ENCODE measurements around the gene MID1. TPM values are rescaled to one million over a fixed set of nuclear protein-coding genes. Genes with fewer than 3 reads are reported as not detected.

Gene MID1
- total RNA-seq, 1 experiment from 2014 or later = 5.7 TPM

DNA sequence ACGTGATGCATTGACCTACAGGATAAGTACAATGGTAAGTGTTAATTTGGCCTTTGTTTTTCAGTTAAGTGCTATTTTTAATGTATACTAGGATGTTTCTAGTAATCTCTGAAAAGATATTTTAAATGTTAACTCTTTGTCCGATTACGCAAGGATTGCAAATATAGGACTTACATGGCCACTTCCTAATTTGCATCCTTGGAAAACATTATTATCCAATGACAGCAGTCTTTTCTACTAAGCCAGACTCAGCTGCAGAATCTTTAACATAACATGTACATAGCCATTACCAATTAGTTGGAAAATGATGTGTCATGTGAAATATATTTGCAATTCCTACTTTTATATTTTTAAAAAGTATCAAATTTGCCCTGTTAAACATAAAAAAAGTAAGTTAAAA lies 124.7 kb downstream of the MID1 start:
- no peak for DNase-seq (ENCODE audit: low spot score)

GRCh38 chrX:10492250-10492649 lies 128.1 kb downstream of the MID1 start:
- DNase-seq (ENCODE audit: low spot score) = no peak

DNA sequence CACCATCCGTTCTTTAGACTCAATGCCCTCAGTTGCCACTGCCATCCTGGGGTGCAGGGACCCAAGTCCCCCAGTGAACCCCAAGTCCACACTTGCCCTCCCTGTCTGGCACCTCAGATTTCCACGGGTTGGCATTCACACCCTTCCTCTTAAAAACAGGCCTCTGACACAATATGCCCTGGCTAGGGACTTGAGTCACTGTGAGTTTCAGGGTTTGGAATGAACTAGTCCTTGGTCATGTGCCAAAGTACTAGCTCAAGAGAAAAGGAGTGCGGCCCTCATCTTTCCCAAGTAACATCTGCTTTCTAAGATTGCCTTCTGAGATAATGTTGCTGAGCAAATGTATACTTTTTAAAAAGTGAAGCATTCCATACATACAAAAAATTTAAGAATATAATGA lies 134.0 kb downstream of the MID1 start:
- no peak for DNase-seq (ENCODE audit: low spot score)

GRCh38 chrX:10485326-10485725 lies 135.1 kb downstream of the MID1 start:
- DNase-seq (ENCODE audit: low spot score) = no peak

DNA sequence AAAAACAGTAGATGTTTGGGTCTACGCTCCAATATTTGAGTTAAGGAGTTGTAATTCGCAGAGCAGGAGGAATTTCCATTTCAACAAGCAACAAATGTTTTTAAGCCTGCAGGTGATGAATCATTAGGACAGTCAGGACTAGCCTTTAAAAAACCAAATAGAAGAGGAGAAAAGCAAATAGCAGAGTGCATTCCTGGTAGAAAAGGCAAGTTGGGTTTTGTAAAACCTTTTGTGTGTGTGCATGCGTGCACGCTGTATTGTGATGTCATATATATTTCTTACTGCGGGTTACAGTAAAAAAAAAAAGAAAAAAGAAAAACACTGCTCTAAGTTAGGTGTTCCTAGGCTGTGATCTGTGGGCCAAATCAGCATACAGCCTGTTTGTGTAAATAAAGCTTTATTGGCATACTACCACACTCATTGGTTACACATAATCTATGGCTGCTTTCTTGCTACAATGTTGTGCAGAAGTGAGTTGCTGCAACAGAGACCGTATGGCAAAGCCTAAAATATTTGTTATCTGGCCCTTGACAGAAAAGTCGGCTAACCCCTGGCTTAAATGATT lies 135.6 kb downstream of the MID1 start:
- no peak for DNase-seq (ENCODE audit: low spot score)

- no peak for DNase-seq (ENCODE audit: low spot score)
Measured at GRCh38 chrX:10483191-10483831, 137.1 kb downstream of the MID1 start.

GRCh38 chrX:10482708-10483107 lies 137.7 kb downstream of the MID1 start:
- DNase-seq (ENCODE audit: low spot score) = no peak

- no peak for DNase-seq (ENCODE audit: low spot score)
Measured at GRCh38 chrX:10482261-10482660, 138.1 kb downstream of the MID1 start.

- DNase-seq (ENCODE audit: low spot score) = no peak
Measured at GRCh38 chrX:10480861-10481260, 139.5 kb downstream of the MID1 start.

- no peak for DNase-seq (ENCODE audit: low spot score)
Measured at GRCh38 chrX:10479508-10479907, 140.9 kb downstream of the MID1 start.

- DNase-seq (ENCODE audit: low spot score) = no peak
Measured at GRCh38 chrX:10477525-10477924, 142.9 kb downstream of the MID1 start.

GRCh38 chrX:10474913-10475568 lies 145.3 kb downstream of the MID1 start:
- no peak for DNase-seq (ENCODE audit: low spot score)

- peak; percentile 8 for DNase-seq (ENCODE audit: low spot score)
Measured at GRCh38 chrX:10474510-10474909, 145.9 kb downstream of the MID1 start.

DNA sequence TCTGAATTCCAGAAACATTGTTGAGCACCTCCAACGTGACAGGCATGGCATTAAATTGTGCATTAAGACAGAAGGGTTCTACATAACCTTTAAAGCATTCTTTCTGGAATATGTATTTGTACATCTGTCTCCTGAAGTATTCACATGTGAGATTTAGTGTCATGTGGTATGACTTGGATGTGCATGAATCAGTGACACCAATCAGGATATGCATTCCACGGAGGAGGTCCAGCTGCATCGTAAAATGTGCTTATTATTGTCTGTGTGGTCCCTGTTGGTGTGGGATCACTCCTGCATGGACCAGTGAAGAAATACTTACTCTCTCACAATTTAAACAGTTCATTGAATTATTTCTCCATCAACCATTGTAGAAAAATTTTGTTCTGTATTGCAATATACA lies 149.0 kb downstream of the MID1 start:
- DNase-seq (ENCODE audit: low spot score) = no peak

- DNase-seq (ENCODE audit: low spot score) = no peak
Measured at GRCh38 chrX:10470009-10470408, 150.4 kb downstream of the MID1 start.

- DNase-seq (ENCODE audit: low spot score) = no peak
Measured at GRCh38 chrX:10467793-10468192, 152.6 kb downstream of the MID1 start.

DNA sequence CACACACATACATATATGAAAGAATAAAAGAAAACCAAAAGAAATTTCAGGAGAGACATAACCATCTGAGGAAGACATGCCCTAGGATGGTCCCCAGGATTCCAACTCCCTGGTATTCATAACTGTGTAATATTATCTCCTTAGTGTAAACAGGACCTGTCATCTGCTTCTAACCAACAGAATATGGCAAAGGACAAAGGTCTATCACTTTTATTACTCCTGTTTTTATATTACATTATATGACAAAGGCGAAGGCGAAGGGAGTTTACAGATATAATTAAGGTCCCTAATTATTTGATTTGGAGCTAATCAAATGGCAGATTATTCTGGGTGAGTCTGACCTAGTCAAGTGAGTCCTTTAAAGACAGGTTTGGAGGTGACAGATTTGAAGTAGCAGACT lies 155.1 kb downstream of the MID1 start:
- no peak for DNase-seq (ENCODE audit: low spot score)

DNA sequence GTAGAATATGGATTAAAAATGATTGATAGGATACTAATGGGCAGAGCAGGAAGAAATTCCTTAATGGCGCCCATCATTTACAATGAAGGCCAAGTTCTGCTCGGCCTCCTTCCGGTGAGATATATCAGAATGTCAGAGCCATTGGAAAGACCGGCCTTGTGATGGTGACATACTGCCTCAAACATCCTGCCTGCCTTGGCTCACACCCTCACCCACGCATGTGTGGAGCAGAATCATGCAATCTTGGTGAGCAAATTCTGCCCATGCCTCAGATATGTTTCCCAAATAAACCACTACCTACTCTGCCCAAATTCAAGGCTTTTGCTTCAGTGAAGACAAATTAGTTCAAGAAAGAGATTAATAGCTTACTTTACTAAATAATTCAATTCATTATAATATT lies 163.3 kb downstream of the MID1 start:
- no peak for DNase-seq (ENCODE audit: low spot score)

GRCh38 chrX:10453945-10454344 lies 166.4 kb downstream of the MID1 start:
- no peak for DNase-seq (ENCODE audit: low spot score)

DNA sequence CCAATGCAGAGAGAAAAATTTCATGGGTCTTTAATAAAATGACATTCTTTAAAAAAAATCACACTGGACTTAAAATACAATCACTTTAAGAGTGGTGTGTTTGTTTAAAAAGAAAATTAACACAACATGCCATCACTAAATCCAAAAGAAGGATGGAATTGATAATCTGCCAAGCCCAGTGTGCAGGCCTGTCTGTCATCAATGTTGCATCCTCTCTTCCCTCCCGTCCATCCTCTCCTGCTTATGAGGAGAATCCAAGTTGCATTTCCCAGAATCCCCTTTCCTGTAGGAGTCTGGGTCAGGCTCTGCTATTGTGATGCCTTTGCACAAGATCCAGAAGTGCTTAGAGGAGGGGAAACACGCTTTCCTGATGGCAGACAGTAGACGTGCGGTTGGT lies 169.4 kb downstream of the MID1 start:
- DNase-seq (ENCODE audit: low spot score) = no peak

DNA sequence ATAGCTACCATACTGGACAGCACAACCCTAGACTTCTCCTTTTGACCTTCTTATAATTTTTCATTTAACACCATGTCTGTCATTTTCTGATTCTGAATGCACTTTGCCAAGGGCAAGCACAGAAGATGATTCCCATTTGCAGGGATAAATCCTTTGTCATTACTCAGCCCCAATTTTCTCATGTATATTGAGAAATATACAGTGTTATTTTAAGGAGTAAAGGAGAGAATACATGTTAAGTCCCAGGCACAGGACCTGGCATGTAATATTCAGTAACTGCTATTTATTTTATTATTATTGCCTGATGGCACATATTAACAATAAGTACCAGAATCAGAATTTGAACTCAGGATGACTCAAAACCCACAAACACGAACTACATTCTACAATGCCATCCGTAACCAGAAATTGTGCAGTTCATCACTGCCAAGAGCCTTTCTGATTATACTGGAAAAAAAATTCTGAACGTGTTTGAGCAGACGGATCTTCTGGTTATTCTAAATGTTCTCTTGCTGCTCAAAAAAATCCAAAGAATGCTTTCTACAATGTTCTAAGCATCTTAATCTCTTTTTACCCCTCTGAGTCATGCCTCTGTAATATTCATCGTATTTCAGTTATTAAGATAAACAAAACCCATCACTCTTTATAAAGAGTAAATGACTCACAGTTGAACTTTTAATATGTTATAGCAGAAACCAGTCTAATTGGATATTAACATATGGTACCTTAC lies 170.0 kb downstream of the MID1 start:
- DNase-seq (ENCODE audit: low spot score) = no peak

- peak; percentile 3 for DNase-seq (ENCODE audit: low spot score)
Measured at GRCh38 chrX:10447564-10448214, 172.7 kb downstream of the MID1 start.

Measured in HT-29 (cell line).